Endothelial cell of umbilical vein (primary cell): ENCODE measurements around the gene SETD2. TPM values are rescaled to one million over a fixed set of nuclear protein-coding genes. Genes with fewer than 3 reads are reported as not detected.

Source experiments
- BruUV-seq: library from RNA; stranded (reverse); fragments of 400-500 nt; replicated peaks from 2 replicates; lab custom pipeline; 2021; lab: Mats Ljungman, UMichigan
- CTCF ChIA-PET: fragments of 300-600, 350-600 bp; sonication (Branson Sonifier 250); formaldehyde crosslinking; loops from one replicate; lab custom pipeline; 2021; ENCODE audit warnings: antibody characterized with exemption, inconsistent platforms; lab: Charles Lee
- POLR2A ChIA-PET: fragments of 300-600, 350-600 bp; sonication (Branson Sonifier 250); formaldehyde crosslinking; loops from one replicate; lab custom pipeline; 2021; ENCODE audit warnings: antibody characterized with exemption, inconsistent platforms; lab: Charles Lee
- DNase-seq: peaks from one replicate; pipeline ENCODE4 v3.0.0-alpha.2; 2011; ENCODE audit warnings: low read depth, low spot score
- FAIRE-seq: peaks from 2 replicates; lab custom pipeline; 2011; peaks lifted over from hg19 to GRCh38; lab: Jason Lieb, UNC
- H2AFZ ChIP-seq: 2 replicates; pipeline ENCODE4 v1.6.0; 2012; ENCODE audit warnings: low read depth, low read length, control low read depth, inconsistent platforms
- H3K27ac ChIP-seq: 2 replicates; pipeline ENCODE4 v1.5.1; 2011; ENCODE audit warnings: low read depth, mild to moderate bottlenecking, control low read depth, low read length, moderate library complexity; ENCODE audit not compliant: insufficient read depth
- H3K27me3 ChIP-seq, 2 experiments: 2 replicates each; pipeline versions ENCODE4 v1.6.0 to v1.6.1; 2011; ENCODE audit warnings: low read length in 2 of 2, mixed read lengths in 1 of 2; ENCODE audit not compliant: control insufficient read depth in 2 of 2, insufficient read depth in 2 of 2
- H3K36me3 ChIP-seq, 2 experiments: 2 replicates in 1 of 2; 3 replicates in 1 of 2; pipeline ENCODE4 v1.5.1; 2011; ENCODE audit warnings: low read length in 2 of 2, mild to moderate bottlenecking in 1 of 2, moderate library complexity in 1 of 2; ENCODE audit not compliant: control insufficient read depth in 2 of 2, insufficient read depth in 2 of 2; ENCODE audit errors: extremely low read depth in 1 of 2
- H3K4me1 ChIP-seq: 3 replicates; pipeline ENCODE4 v1.5.1; 2011; ENCODE audit warnings: mild to moderate bottlenecking, low read length; ENCODE audit not compliant: control insufficient read depth, insufficient read depth; ENCODE audit errors: extremely low read depth
- H3K4me2 ChIP-seq: 2 replicates; pipeline ENCODE4 v1.6.1; 2011; ENCODE audit warnings: low read length, control low read depth, mixed read lengths; ENCODE audit not compliant: insufficient read depth
- H3K4me3 ChIP-seq, 3 experiments: fragments of 200-600 bp in 1 of 3; sonication (generic), shearing (Covaris generic) in 1 of 3; replicated peaks in 1 of 3; 2 replicates each; pipeline ENCODE4 v1.5.1; 2011 to 2016; ENCODE audit warnings: control low read depth in 3 of 3, low read length in 3 of 3, mild to moderate bottlenecking in 2 of 3, inconsistent platforms in 1 of 3, low read depth in 1 of 3, moderate library complexity in 1 of 3; ENCODE audit not compliant: insufficient read depth in 1 of 3
- H3K79me2 ChIP-seq: 2 replicates; pipeline ENCODE4 v1.6.0; 2012; ENCODE audit warnings: low read length, inconsistent platforms; ENCODE audit not compliant: control insufficient read depth, insufficient read depth
- H3K9ac ChIP-seq: replicated peaks from 2 replicates; pipeline ENCODE3; 2011; ENCODE audit warnings: low read length, control low read depth; ENCODE audit not compliant: insufficient read depth; ENCODE audit errors: extremely low read depth
- H3K9me1 ChIP-seq: replicated peaks from 3 replicates; pipeline ENCODE4 v1.6.0; 2011; ENCODE audit warnings: mild to moderate bottlenecking, low read length; ENCODE audit not compliant: control insufficient read depth, insufficient read depth; ENCODE audit errors: extremely low read depth
- H3K9me3 ChIP-seq: replicated peaks from 2 replicates; pipeline ENCODE4 v1.5.1; 2012; ENCODE audit warnings: low read length, inconsistent platforms; ENCODE audit not compliant: control insufficient read depth, insufficient read depth
- H4K20me1 ChIP-seq: replicated peaks from 2 replicates; pipeline ENCODE3; 2011; ENCODE audit warnings: mild to moderate bottlenecking, low read length; ENCODE audit not compliant: control insufficient read depth, insufficient read depth; ENCODE audit errors: extremely low read depth
- CTCF ChIP-seq, 2 donors: IDR thresholded peaks; 1 replicate in 1 of 2; 2 replicates in 1 of 2; pipeline ENCODE4 v1.5.1; 2011; ENCODE audit warnings: low read length in 2 of 2, mild to moderate bottlenecking in 2 of 2, moderate library complexity in 2 of 2, control low read depth in 1 of 2, inconsistent platforms in 1 of 2, low read depth in 1 of 2; ENCODE audit not compliant: insufficient read depth in 1 of 2; ENCODE audit errors: extremely low read depth in 1 of 2
- EZH2 ChIP-seq: IDR thresholded peaks from 2 replicates; pipeline ENCODE4 v1.6.1; 2012; ENCODE audit warnings: borderline replicate concordance, low read depth, mild to moderate bottlenecking, moderate library complexity, low read length, inconsistent platforms; ENCODE audit not compliant: severe bottlenecking
- FOS ChIP-seq: IDR thresholded peaks from 2 replicates; pipeline ENCODE4 v1.6.1; 2011; ENCODE audit warnings: mild to moderate bottlenecking, low read length, moderate library complexity, borderline replicate concordance; ENCODE audit not compliant: insufficient read depth
- GATA2 ChIP-seq: IDR thresholded peaks from 2 replicates; pipeline ENCODE4 v1.7.0; 2011; ENCODE audit warnings: low read depth, mild to moderate bottlenecking, moderate library complexity, mixed read lengths, low read length; ENCODE audit not compliant: insufficient read length, insufficient read depth
- JUN ChIP-seq: IDR thresholded peaks from 2 replicates; pipeline ENCODE4 v1.6.1; 2011; ENCODE audit warnings: borderline replicate concordance, low read depth; ENCODE audit not compliant: insufficient read length, insufficient read depth
- MAX ChIP-seq: IDR thresholded peaks from 2 replicates; pipeline ENCODE4 v1.6.1; 2011; ENCODE audit not compliant: insufficient read depth, insufficient read length
- MYC ChIP-seq: IDR thresholded peaks from one replicate; pipeline ENCODE4 v1.6.1; 2011; ENCODE audit warnings: mild to moderate bottlenecking, low read depth, low read length
- POLR2A ChIP-seq: IDR thresholded peaks from 2 replicates; pipeline ENCODE4 v1.6.1; 2012; ENCODE audit warnings: low read depth, mild to moderate bottlenecking, control low read depth, low read length
- POLR2AphosphoS5 ChIP-seq: IDR thresholded peaks from 2 replicates; pipeline ENCODE4 v1.6.1; 2012; ENCODE audit warnings: low read depth, mild to moderate bottlenecking, control low read depth, low read length, moderate library complexity; ENCODE audit not compliant: insufficient read depth
- dilution Hi-C: fragments of 300-500 bp; cut with MboI; formaldehyde crosslinking; loops from one replicate; pipeline ENCODE4 v1.15.0; 2019; ENCODE audit warnings: low sequenced_read_pairs; ENCODE audit not compliant: extremely low pct_ligation_motif_present
- intact Hi-C: fragments of 100-400 bp; cut with micrococcal nuclease; formaldehyde crosslinking; loops from one replicate; pipeline ENCODE4 v1.10.0; 2022
- polyA plus RNA-seq, 4 experiments: library from polyadenylated mRNA; depleted of rRNA in 3 of 4; stranded (reverse) in 3 of 4; unstranded in 1 of 4; fragments of >200 nt; gene quantifications; 2 replicates each; pipeline versions ENCODE4 v1.2.1 to v1.2.3, GENCODE V29; 2011 to 2012; ENCODE audit warnings: missing spikeins in 1 of 4
- total RNA-seq: library from RNA; stranded (reverse); gene quantifications from 2 replicates; pipeline ENCODE4 v1.2.3, GENCODE V29; 2021

The SETD2 gene
- total and polyA plus RNA-seq, 2 donors (not counting 3 experiments of a cell fraction or from before 2014, with no cell fraction given), result 13.7 to 41.4 TPM

GRCh38 chr3:46997453-46998091, 166.3 kb downstream of the SETD2 start:
- no peak for TF ChIP-seq MAX
- no peak for TF ChIP-seq JUN
- no peak for TF ChIP-seq FOS
- dilution Hi-C loops, result no loop called here
- Histone ChIP-seq H3K79me2 (no peaks in the 10 kb centered on the region), H3K36me3 (peaks cover 2 to 31% of the 10 kb centered on the region in 2 experiments), H3K4me2 (no peak overlapping the region), H3K4me1 (no peaks in the 10 kb centered on the region), H4K20me1 (no peaks in the 10 kb centered on the region), H2AFZ (no peak overlapping the region), H3K9me1 (no peaks in the 10 kb centered on the region), H3K9ac (no peak overlapping the region), H3K4me3 (no peak overlapping the region), H3K27me3 (no peaks in the 10 kb centered on the region), H3K27ac (no peak overlapping the region), H3K9me3 (no peaks in the 10 kb centered on the region)
- intact Hi-C loops, result loop anchor here (1.0 to 10.0 kb wide), 3 partner anchors 74 to 293 kb away; partner anchors contain the start of gene TMIE
- CTCF ChIA-PET, result interaction anchor here (0.6 to 4.8 kb wide), 7 partner anchors 9 to 130 kb away, joined by 3 to 50 read pairs (median 5); partner anchors contain the start of gene NBEAL2
- POLR2A ChIA-PET, result no interaction called here
- FAIRE-seq (no peak), DNase-seq (no peak)
- BruUV-seq, result no TSS peak

DNA sequence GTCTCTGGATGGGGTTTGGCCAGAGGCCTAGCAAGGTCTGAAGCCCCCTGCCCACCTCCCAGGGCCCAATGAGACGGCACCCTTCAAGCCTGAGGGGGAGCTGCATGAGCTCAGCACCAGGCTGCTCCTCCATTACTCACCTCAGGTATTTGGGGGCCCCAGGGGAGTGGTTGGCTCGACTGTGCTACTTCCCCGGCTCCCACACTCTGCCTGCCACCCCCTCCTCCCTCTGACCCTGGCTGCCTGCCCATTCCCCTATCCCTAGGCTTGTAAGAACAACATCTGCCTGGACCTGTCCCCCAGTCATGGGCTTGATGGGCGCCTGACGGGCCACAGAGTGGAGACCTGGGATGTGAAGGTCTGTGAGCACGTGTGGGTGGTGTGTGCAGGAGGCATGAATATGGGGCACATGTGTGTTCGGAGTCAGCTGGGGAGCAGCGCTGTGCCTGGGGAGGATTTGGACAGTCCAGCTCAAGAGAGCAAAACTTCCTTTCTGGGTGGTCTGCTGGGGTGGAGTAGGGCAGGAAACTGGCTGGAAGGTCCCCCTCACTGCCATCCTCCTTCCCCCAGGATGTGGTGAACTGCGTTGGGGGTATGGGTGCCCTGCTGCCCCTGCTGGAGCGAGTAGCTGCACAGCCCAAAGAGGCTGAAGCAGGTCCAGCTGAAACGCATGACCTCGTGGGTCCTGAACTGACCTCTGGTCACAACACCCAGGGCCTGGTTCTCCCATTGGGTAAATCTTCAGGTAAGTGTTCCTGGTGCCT, 167.0 kb downstream of the SETD2 start:
- DNase-seq (no peak), FAIRE-seq (no peak)
- Histone ChIP-seq H3K4me2 (no peak overlapping the region), H3K79me2 (no peaks in the 10 kb centered on the region), H3K9me1 (no peaks in the 10 kb centered on the region), H3K36me3 (peaks cover 2 to 25% of the 10 kb centered on the region in 2 experiments), H3K27me3 (no peaks in the 10 kb centered on the region), H3K9ac (no peak overlapping the region), H4K20me1 (no peaks in the 10 kb centered on the region), H2AFZ (no peak overlapping the region), H3K4me1 (no peaks in the 10 kb centered on the region), H3K9me3 (no peaks in the 10 kb centered on the region), H3K27ac (no peak overlapping the region), H3K4me3 (no peak overlapping the region)
- POLR2A ChIA-PET, result no interaction called here
- no TSS peak for BruUV-seq
- dilution Hi-C loops (no loop called here), intact Hi-C loops (loop anchor here (10.0 kb wide), 1 partner anchor 292 kb away; the partner anchor contains the start of gene TMIE)
- CTCF ChIA-PET, result interaction anchor here (1.1 to 4.8 kb wide), 5 partner anchors 10 to 130 kb away, joined by 3 to 50 read pairs (median 3); partner anchors contain the start of gene NBEAL2
- TF ChIP-seq FOS (no peak), CTCF (IDR thresholded peaks at IDR 0.05; ENCODE audit: extremely low read depth in 1 of 2, insufficient read depth in 1 of 2, low read depth in 1 of 2, low read length in 2 of 2) (no peak), MAX (no peak), GATA2 (no peak), JUN (no peak), POLR2A (no peak), MYC (no peak), POLR2AphosphoS5 (no peak), EZH2 (no peak)
